Measurements from ENCODE around the gene TMEM132C. TPM values are rescaled to one million over a fixed set of nuclear protein-coding genes. Genes with fewer than 3 reads are reported as not detected.
"Not testable (repeated sequence)": the region's sequence is repeated elsewhere in the genome, so short reads cannot be mapped to it uniquely, and the experiment has no call there.

TMEM132C gene
- total RNA-seq, 2 experiments from 2014 or later: not detected

DNA sequence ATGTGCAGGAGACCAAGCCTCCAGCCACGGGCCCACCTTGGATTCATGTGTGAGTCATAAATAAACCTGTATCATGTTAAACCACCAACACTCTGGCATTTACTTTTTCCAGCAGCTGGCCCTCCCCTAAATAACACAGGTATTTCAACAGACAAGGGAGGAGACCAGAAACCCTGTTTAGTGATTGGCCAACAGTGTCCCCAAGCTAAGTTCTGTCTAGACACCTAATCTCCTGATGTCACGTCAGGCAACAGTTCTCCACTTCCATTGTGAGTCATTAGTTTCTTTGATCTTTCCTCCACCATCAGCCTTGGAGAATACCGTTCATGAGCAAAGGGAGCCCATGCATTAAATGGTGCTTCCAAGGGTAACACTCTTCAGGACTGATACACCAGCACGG is 196.9 kb downstream of the TMEM132C start:
- no peak overlapping the region for H3K4me3 Mint-ChIP-seq
- H3K27me3 Mint-ChIP-seq: no peaks in the 10 kb centered on the region
- no peaks in the 10 kb centered on the region for H3K36me3 Mint-ChIP-seq
- H3K4me1 Mint-ChIP-seq: no peaks in the 10 kb centered on the region
- POLR2A ChIA-PET: no interaction called here
- ATAC-seq (ENCODE audit: low read depth) (no peak), DNase-seq (no peak)
- H3K9me3 Mint-ChIP-seq: peaks cover 6% of the 10 kb centered on the region
- H3K27ac Mint-ChIP-seq: no peak overlapping the region

DNA sequence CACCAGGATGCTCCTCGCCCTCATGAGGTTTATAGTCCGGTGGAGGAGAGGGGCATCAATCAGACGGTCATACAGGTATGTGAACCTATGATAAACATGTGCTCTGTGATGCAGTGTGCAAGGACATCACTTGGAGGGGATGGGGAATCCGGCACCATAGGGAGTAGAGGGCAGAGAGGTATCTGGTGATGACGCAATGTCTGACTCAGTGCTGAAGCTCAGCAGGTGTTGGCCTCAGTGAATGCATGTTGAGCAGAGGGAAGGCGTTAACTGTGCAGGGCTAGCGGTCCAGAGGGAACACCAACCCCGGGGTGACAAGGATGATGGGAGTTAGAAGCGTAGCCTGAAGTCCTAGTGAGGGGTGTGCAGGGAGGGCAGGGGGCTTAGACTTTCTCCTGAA is 200.9 kb downstream of the TMEM132C start:
- no peaks in the 10 kb centered on the region for H3K36me3 Mint-ChIP-seq
- POLR2A ChIA-PET: no interaction called here
- ATAC-seq (ENCODE audit: low read depth) (no peak), DNase-seq (no peak)
- no peak overlapping the region for H3K27ac Mint-ChIP-seq
- no peaks in the 10 kb centered on the region for H3K27me3 Mint-ChIP-seq
- H3K4me1 Mint-ChIP-seq: no peaks in the 10 kb centered on the region
- H3K4me3 Mint-ChIP-seq: no peak overlapping the region
- H3K9me3 Mint-ChIP-seq: peaks cover 4% of the 10 kb centered on the region

DNA sequence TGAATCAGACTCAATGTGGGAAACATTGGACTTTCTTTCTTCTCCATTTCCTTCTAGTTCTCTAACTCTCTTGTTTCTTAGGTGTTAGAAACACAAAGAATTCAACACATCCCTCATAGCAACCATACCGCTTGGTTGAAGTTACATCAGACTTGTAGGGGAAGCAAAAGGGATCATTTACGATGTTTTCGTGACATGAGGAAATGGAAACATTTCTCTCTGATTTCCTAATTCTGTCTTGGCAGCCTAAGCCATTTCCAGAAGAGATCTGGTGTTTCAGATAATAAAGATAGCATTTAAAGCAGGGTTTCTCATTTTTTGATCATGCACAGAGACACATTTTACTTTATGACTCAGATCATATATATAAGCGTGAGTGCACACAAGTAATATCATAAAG is 202.0 kb downstream of the TMEM132C start:
- H3K27me3 Mint-ChIP-seq: no peaks in the 10 kb centered on the region
- H3K9me3 Mint-ChIP-seq: peaks cover 10% of the 10 kb centered on the region
- no peaks in the 10 kb centered on the region for H3K36me3 Mint-ChIP-seq
- H3K4me3 Mint-ChIP-seq: no peak overlapping the region
- POLR2A ChIA-PET: no interaction called here
- H3K27ac Mint-ChIP-seq: no peak overlapping the region
- DNase-seq (no peak), ATAC-seq (ENCODE audit: low read depth) (no peak)
- H3K4me1 Mint-ChIP-seq: no peaks in the 10 kb centered on the region

DNA sequence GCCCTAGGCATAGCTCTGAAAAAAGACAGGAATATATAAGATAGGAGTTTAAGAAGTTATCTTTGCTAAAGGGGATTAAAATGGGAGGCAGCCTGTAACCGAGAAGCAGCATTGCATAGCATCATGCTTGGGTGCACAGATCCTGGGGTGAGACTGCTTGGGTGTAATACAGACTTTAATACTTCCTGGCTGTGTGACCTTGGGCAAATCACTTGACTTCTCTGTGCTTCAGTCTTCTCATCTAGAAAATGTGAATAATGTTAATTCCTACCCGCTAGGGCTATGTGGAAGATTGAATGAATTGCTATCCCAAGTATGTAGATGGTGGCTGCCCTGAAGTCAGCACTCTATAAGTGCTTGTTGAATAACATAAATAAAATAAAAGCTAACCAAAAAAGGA is 204.5 kb downstream of the TMEM132C start:
- Mint-ChIP-seq H3K4me1 (no peaks in the 10 kb centered on the region), H3K4me3 (no peak overlapping the region), H3K27ac (no peak overlapping the region), H3K27me3 (no peaks in the 10 kb centered on the region), H3K36me3 (no peaks in the 10 kb centered on the region), H3K9me3 (peaks cover 10% of the 10 kb centered on the region)
- POLR2A ChIA-PET: no interaction called here
- DNase-seq (no peak), ATAC-seq (ENCODE audit: low read depth) (no peak)

DNA sequence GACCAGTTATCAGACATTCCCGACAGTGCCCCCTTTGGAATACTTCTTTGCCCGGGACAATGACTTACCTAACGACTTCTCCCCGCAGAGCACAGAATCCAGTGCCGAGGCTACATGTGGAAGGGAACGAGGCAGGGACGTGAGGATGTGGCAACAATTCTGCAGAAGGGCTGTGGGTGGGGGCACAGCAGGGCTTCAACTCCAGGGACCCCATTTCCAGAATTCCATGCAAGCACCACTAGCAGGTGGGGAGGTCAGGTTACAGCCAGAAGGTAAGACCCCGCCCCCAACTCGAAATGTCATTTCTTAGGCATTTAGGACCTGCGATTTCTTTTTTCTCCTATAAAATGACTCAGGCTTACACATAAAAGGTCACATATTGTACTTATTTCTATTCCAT is 207.9 kb downstream of the TMEM132C start:
- ATAC-seq (ENCODE audit: low read depth): no peak
- Mint-ChIP-seq H3K27me3 (no peaks in the 10 kb centered on the region), H3K4me3 (no peak overlapping the region), H3K4me1 (no peaks in the 10 kb centered on the region), H3K27ac (no peak overlapping the region), H3K36me3 (no peaks in the 10 kb centered on the region), H3K9me3 (peaks cover 9% of the 10 kb centered on the region)
- POLR2A ChIA-PET: no interaction called here
- DNase-seq: no peak

DNA sequence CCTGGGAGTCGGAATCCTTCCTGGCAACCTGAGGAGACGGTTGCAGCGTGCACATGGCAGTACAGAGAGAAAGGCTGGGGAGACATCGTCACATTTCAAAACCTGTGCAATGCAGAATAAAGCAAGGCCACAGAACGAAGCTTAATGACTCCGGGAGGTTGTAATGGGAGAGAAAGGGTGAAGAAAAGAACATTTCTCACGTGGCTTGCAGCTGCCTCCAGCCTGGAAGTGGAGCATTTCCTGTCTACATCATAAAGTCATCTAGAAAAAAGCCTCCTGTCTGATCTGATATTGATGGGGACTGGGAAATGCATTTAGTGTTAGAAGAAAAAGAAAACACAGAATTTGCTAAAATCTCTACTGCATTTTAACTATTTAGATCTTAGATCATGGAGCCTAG is 209.3 kb downstream of the TMEM132C start:
- DNase-seq (no peak), ATAC-seq (ENCODE audit: low read depth) (no peak)
- Mint-ChIP-seq H3K27ac (no peak overlapping the region), H3K9me3 (peaks cover 7% of the 10 kb centered on the region), H3K36me3 (no peaks in the 10 kb centered on the region), H3K27me3 (no peaks in the 10 kb centered on the region), H3K4me1 (no peaks in the 10 kb centered on the region), H3K4me3 (no peak overlapping the region)
- POLR2A ChIA-PET: no interaction called here

DNA sequence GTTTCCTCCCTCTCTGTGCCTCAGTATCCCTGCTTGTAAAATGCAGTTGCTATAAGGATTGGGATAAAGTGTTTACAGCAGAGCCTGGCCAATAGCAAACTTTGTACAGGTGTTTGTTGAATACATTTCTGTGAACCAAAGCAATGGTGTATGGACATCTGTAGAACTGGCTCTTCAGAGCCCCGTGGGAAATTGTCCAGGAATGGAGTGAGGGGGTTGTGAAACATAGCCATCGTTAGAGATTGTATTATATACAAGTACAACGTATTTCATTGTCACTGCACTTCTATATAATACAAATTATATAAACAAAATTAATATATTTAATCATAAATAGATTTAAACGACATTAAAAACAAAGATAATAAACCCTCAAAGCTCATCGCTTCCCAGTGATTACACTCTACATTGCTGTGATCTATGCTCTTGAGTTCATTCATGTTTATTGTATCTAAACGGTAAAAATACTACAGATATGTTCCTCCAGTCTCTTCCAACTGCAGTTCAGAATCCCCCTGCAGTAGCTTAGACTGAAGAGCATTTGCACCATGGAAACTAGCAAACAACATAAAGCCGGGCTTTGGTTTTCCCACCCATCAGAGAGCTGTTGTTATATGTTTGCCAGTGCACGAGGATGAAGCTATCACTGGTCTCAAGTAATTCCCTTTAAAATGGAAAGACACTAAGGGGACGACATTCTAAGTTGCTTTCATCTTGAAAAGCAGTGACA is 216.7 kb downstream of the TMEM132C start:
- POLR2A ChIA-PET: no interaction called here
- Mint-ChIP-seq H3K4me1 (no peaks in the 10 kb centered on the region), H3K27me3 (no peaks in the 10 kb centered on the region), H3K27ac (no peak overlapping the region), H3K4me3 (no peak overlapping the region), H3K36me3 (no peaks in the 10 kb centered on the region), H3K9me3 (peaks cover 3% of the 10 kb centered on the region)
- no peak for DNase-seq
- no peak for ATAC-seq (ENCODE audit: low read depth)

DNA sequence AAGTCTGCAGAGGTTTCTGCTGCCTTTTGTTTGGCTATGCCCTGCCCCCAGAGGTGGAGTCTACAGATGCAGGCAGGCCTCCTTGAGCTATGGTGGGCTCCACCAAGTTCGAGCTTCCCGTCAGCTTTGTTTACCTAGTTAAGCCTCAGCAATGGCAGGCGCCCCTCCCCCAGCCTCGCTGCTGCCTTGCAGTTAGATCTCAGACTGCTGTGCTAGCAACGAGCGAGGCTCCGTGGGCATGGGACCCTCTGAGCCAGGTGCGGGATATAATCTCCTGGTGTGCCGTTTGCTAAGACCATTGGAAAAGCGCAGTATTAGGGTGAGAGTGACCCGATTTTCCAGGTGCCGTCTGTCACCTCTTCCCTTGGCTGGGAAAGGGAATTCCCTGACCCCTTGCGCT is 230.4 kb downstream of the TMEM132C start:
- ATAC-seq (ENCODE audit: low read depth); POLR2A ChIA-PET; H3K9me3 Mint-ChIP-seq: not testable (repeated sequence)

DNA sequence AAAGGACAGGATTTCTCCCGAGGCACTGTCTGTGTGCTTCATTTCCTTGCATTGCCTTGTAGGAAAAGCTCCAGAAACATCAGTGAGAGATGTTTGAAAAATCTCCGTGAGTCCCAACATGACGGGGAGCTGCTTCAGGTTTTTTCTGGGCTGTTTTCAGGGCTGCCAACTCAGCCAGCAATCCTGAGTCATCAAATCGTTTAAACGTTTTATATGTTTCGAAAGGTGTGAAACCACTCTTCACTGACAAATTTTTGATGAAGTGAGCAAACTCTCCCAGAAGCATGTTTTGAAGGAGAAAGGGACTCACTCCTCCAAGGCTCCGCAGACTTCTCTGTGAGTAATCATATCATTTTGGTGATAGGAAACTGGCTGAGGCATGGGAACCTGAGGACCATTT is 240.5 kb downstream of the TMEM132C start:
- Mint-ChIP-seq H3K27me3 (no peaks in the 10 kb centered on the region), H3K4me1 (no peaks in the 10 kb centered on the region), H3K9me3 (peaks cover 11% of the 10 kb centered on the region), H3K27ac (no peak overlapping the region), H3K4me3 (no peak overlapping the region), H3K36me3 (no peaks in the 10 kb centered on the region)
- no peak for ATAC-seq (ENCODE audit: low read depth)
- POLR2A ChIA-PET: no interaction called here
- no peak for DNase-seq

More for the DNA sequence above, 230.4 kb downstream of the TMEM132C start:
- not testable (repeated sequence) for H3K4me1 Mint-ChIP-seq, H3K27me3 Mint-ChIP-seq, H3K36me3 Mint-ChIP-seq, H3K4me3 Mint-ChIP-seq, DNase-seq, H3K27ac Mint-ChIP-seq

DNA sequence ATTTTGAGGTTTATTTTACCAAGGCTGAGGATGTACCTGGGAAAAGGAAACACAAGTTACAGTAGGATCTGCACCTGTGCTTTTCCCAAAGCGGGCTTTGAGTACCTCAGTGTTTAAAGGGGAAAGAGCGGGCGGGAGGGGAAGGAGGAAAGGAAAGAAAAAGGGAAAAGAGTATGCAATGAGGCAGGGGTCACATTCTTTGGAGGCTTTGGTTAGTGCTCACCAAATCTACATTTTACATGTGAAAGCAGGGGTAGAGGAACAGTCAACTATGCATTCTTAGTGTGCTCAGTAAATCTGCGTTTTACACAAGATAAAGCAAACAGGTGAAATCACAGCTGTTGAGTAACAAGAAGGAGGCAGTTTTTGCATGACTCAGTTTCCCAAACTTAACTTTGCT is 242.2 kb downstream of the TMEM132C start:
- H3K27ac Mint-ChIP-seq: no peak overlapping the region
- POLR2A ChIA-PET: no interaction called here
- H3K9me3 Mint-ChIP-seq: peaks cover 11% of the 10 kb centered on the region
- H3K36me3 Mint-ChIP-seq: no peaks in the 10 kb centered on the region
- ATAC-seq (ENCODE audit: low read depth) (no peak), DNase-seq (no peak)
- no peaks in the 10 kb centered on the region for H3K4me1 Mint-ChIP-seq
- no peak overlapping the region for H3K4me3 Mint-ChIP-seq
- no peaks in the 10 kb centered on the region for H3K27me3 Mint-ChIP-seq

DNA sequence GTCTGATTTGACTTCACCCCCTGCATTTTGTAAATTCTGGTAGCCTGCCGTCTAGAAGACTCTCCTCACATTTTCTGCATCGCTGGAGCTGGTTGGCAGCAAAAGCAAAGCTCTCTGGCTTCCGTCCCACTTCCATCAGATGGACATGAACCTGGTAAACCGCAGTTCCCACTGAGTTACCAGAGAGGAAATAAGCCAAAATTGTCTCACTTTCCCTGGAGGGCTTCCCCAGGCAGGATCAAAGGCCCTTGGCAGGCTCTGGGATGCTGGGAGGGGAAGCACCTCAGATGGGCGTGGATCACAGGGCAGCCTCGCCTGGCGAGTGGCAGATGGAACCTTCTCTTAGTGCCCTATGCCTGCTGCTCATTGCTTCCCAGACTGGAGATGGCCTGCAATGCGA is 243.5 kb downstream of the TMEM132C start:
- Mint-ChIP-seq H3K36me3 (no peaks in the 10 kb centered on the region), H3K27me3 (no peaks in the 10 kb centered on the region), H3K9me3 (peaks cover 12% of the 10 kb centered on the region), H3K4me3 (no peak overlapping the region), H3K4me1 (no peaks in the 10 kb centered on the region), H3K27ac (no peak overlapping the region)
- POLR2A ChIA-PET: no interaction called here
- no peak for ATAC-seq (ENCODE audit: low read depth)
- no peak for DNase-seq

DNA sequence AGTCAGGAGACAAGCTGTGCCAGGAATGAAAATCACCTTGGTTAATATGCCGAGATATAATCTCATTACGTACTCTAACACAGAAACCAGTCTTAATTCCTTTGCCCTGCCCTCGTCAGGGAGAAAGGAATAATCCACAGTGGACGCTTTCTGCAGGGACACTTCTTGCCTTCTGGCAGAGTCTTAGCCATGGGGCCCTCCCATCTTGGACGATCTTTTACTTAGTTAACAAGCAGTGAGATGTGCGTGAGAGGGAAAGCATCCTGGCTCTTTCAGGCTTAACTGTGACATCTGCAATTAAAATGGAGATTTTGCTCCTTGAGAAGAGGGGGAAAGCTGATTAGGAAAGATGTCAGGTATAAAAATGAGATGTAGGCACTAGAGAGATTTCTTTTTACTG is 246.4 kb downstream of the TMEM132C start:
- no peaks in the 10 kb centered on the region for H3K36me3 Mint-ChIP-seq
- no peak for ATAC-seq (ENCODE audit: low read depth)
- H3K4me3 Mint-ChIP-seq: no peak overlapping the region
- no peaks in the 10 kb centered on the region for H3K27me3 Mint-ChIP-seq
- DNase-seq: no peak
- H3K27ac Mint-ChIP-seq: no peak overlapping the region
- H3K4me1 Mint-ChIP-seq: no peaks in the 10 kb centered on the region
- POLR2A ChIA-PET: no interaction called here
- peaks cover 8% of the 10 kb centered on the region for H3K9me3 Mint-ChIP-seq

DNA sequence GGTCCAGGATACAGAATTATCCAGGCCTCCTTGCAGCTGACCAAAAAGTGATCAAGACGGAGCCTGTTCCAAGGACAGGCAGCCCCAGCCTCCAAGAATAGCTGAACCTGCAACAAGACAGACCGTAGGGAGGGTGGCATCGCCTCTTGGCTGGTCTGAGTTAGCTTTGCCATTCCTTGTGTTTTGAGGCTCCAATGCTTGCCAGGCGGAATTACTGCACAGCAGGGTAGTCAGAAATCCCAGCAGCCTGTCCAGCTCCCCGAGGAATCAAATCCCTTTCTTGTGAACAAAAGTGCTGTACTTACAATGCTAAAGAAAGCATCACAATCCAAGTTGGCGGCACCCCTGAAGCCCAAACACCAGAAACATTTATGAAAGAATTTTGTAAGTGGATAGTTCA is 246.9 kb downstream of the TMEM132C start:
- ATAC-seq (ENCODE audit: low read depth): no peak

DNA sequence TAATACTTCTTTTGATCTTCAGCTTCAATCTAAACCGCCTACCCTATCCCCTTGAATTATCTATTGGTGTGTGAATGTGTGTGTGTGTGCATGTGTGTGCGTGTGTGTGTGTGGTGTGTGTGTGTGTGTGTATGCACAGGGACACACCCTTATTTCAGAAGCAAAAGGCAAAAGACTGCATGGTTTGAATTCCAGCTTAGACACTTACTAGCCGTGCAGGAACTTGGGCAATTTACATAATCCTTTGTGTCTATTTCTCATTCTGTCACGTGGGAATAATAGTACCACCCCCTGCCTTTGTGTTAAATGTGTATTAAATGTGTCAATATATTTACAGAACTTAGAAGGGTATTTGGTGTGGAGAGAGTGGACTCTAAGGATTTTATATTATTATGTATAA is 251.7 kb downstream of the TMEM132C start:
- ATAC-seq (ENCODE audit: low read depth) (no peak), DNase-seq (no peak)
- H3K4me3 Mint-ChIP-seq: no peak overlapping the region
- H3K9me3 Mint-ChIP-seq: peaks cover 3% of the 10 kb centered on the region
- no peaks in the 10 kb centered on the region for H3K4me1 Mint-ChIP-seq
- POLR2A ChIA-PET: no interaction called here
- no peak overlapping the region for H3K27ac Mint-ChIP-seq
- H3K27me3 Mint-ChIP-seq: no peaks in the 10 kb centered on the region
- H3K36me3 Mint-ChIP-seq: no peaks in the 10 kb centered on the region

More for the DNA sequence above, 246.9 kb downstream of the TMEM132C start:
- POLR2A ChIA-PET: no interaction called here
- H3K4me3 Mint-ChIP-seq: no peak overlapping the region
- H3K4me1 Mint-ChIP-seq: no peaks in the 10 kb centered on the region
- H3K9me3 Mint-ChIP-seq: peaks cover 8% of the 10 kb centered on the region
- H3K36me3 Mint-ChIP-seq: no peaks in the 10 kb centered on the region
- no peaks in the 10 kb centered on the region for H3K27me3 Mint-ChIP-seq
- H3K27ac Mint-ChIP-seq: no peak overlapping the region
- DNase-seq: no peak

DNA sequence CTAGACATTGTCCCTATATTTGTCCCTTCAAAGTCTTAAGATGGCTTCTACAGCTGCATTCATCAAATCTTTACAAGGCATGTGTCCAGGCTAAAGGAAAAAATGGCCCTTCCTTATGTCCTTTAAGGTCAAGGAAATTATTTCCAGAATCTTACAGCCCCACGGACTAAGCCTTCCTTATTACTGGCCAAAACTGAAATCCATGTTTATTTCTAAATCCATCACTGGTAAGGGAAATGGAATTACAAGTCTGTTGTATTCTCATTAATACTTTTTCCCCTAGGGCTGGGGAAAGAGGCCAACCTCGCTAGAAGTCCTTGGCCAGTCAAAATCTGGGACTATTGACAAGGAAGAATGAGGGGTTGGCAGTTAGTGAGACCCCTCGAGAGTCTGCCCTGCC is 252.5 kb downstream of the TMEM132C start:
- no peaks in the 10 kb centered on the region for H3K4me1 Mint-ChIP-seq
- no peak for DNase-seq
- H3K9me3 Mint-ChIP-seq: peaks cover 2% of the 10 kb centered on the region
- H3K36me3 Mint-ChIP-seq: no peaks in the 10 kb centered on the region
- no peak for ATAC-seq (ENCODE audit: low read depth)
- POLR2A ChIA-PET: no interaction called here
- H3K27me3 Mint-ChIP-seq: no peaks in the 10 kb centered on the region
- H3K27ac Mint-ChIP-seq: no peak overlapping the region
- H3K4me3 Mint-ChIP-seq: no peak overlapping the region
